ENCODE measurements around the gene MIA. TPM values are rescaled to one million over a fixed set of nuclear protein-coding genes. Genes with fewer than 3 reads are reported as not detected.
"Not testable (repeated sequence)": the region's sequence is repeated elsewhere in the genome, so short reads cannot be mapped to it uniquely, and the experiment has no call there.

MIA gene
- total RNA-seq, 1 donor from 2014 or later, result not detected

DNA sequence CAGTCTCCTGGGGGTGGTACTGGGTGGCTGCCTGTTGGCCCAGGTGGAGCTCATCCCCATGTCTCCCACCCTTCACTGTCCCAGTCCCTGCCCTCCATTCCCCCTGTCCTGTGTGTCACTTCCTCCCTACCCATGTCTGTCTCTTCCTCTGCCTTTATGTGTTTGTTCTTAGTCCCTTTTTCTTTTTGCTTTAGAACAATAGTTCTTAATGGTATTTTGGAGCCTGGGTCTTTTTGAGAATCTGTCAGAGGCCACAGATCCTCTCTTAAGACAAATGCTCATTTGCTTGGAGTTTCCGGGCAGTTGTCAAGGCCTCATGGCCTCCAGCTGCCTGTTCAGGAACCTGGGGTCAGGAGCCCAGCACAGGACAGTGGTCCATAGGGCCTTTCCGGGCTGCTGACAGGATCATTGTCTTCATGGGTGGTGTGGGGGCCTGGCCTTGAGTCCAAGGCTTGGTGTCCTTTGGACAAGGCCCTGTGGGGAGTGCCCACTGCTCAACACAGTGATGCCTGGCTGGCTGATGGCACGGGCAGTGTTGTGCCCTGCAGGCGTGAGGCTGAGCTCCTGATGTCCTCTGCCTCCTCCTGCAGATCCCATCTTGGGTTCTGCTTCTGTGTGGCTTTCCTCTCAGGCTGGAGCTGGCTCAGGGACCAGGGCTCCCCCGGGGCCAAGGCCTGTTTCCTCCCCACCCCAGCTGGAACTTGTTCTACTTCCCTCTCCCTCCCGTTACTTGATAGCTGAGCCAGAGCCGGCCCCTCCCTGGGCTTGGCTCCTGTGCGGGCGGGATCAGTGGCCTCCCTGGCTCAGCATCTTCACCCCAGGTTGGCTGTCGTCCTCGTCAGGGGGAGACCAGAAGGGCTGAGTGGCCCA lies 27.2 kb downstream of the MIA start:
- DNase-seq (ENCODE audit: low read depth in 2 of 2), result no peak

DNA sequence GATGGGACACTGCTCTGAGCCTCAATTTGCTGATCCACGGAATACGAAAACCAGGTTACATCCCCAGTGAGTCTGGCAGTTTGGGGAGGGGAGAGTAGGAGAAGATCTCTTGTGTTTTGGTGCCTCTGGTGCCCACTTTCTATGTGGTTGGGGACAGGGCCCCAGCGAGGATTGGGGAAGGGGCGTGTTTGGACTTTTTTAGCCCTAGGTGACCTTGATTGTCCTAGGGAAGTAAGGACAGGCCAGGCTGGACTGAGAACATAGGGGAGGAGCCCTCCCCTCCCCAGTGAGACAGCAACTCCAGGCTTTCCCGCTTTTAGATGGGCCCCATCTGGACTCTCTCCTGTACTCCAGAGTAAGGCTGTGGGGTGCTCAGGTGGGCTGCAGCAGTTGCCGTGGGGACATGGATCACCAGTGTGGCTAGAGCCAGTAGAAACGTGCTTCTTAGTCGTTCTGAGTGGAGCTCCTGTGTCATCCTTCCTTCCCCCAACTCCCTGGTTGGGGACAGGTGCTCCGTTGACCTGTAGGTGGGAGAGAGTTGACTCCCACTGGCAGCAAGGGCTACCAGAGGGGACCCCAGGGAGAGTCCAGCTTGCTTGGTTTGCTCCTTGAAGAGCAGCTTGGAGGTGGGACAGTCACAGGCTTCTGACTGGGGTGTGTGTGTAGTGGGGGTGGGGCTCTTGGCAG lies 28.0 kb downstream of the MIA start:
- no peak for DNase-seq (ENCODE audit: low read depth in 2 of 2)

DNA sequence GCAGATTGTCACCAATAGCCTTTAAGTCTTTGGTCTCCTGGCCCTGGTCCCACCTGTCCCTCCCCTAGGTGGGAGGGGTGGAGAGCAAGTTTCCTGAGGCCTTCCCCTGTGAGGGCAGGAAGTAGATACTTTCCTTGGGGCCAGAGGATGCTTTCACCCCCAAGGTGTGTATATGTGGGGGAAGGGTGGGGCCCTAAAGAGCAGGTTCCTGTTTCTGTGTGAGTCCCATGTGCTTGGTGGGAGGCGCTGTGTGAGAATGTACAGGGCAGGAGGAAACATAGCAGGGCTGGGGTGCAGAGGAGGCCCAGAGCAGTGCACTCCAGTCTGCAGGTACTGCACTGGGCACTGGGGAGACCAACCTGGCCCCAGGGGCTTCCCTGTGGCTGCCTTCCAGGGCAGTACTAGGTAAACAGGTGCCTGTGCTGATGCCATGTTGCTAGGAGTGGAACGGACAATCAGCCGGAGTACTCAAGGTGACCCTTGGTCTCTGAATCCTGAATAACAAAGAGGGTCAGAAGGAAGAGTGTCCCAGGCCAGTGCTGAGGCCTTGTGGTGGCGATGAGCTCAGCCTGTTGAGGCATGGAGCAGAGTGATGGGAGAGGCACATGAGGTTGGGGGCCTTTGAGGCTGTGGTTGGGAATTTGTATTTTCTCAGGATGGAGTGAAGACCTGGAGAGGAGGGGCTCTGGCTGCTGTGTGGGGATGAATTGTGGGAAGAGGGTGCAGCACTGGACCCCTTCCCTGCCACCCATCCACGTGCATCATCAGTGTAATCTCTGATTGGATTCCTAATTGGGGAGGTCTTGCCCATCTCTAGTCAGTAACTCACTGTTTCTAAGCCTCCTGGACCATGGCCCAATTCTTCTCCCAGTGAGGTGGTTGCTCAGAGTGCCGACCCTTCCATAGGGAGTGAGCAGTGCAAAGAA lies 28.8 kb downstream of the MIA start:
- no peak for DNase-seq (ENCODE audit: low read depth in 2 of 2)

DNA sequence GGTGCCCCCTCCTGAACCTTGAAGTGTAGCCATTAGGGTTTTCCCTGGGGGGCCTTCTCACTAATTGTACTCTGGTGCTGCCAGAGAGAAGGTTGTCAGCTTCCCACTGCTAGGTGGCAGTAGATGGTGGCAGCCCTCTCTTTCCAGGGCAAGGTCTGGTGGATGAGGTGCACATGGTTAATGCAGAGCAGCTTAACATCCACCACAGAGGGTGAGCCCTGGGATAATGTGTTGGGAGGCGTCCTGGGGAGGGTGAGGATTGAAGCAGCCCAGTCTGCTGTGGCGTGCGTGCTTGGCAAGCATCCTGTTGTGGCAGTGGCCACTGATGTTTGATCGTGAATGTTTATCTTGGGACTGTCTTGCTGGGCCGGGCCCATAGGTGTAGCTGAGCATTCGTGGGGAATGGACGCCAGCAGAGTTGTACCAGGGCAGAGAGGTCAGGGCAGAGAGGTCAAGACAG lies 29.5 kb downstream of the MIA start:
- DNase-seq (ENCODE audit: low read depth in 2 of 2), result no peak

DNA sequence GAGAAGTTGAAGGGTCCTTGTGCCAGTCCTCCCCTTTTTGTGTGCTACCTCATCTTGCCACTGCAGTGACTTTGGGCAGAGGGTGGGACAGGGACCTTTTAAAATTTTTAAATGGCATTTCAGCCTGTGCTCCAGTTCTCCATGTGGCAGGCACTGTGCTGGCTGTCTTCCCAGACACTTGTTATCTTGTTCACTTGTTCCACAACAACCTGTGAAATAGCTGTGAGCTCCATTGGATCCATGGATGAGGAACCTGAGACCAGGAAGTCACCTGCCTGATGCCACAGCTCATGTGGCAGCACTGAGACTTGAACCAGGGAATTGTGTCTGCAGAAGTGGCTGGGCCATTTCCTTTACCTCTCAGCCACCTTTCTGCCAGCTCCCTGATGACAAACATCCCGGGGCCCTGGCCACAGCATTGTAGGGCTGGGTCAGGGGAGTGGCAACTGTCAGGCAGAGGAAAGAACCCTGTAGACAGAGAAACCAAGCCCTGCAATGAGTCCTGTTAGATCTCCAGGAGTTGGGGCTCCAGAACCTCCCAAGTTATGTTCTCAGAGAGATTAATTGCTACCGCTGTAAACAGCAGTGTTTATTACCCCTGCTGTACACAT lies 30.0 kb downstream of the MIA start:
- DNase-seq (ENCODE audit: low read depth in 2 of 2), result no peak

DNA sequence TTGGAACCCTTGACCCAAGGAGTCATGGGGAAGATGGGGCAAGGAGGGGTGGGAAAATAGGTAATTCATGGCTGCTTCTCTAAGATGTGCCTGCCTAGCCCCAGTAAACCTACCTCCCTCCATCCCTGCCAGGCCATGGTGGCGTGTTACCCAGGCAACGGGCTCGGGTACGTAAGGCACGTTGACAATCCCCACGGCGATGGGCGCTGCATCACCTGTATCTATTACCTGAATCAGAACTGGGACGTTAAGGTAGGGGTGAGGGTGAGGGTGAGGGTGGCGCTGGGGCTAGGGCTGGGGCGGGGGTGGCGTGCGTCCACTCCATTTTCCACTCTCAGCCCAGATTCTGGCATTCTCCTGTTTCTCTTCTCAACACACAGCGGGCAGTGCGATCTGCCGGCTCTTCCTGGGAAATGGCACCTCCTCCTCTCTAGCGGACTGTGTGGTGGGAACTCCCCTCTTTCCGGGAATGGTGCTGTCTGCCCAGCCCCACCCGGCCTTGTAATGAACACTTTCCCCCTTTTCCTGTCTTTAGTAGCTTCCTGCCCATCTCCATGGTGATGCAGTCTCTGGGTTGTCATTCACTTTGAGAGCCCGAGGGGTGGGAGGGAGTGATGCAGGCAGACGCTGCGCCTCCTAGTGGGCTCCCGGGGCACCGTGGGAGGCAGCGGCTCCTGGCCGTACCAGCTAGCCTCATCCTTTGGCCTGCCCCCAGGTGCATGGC lies 31.3 kb downstream of the MIA start:
- peak; percentile 99 for DNase-seq (ENCODE audit: low read depth in 2 of 2)

DNA sequence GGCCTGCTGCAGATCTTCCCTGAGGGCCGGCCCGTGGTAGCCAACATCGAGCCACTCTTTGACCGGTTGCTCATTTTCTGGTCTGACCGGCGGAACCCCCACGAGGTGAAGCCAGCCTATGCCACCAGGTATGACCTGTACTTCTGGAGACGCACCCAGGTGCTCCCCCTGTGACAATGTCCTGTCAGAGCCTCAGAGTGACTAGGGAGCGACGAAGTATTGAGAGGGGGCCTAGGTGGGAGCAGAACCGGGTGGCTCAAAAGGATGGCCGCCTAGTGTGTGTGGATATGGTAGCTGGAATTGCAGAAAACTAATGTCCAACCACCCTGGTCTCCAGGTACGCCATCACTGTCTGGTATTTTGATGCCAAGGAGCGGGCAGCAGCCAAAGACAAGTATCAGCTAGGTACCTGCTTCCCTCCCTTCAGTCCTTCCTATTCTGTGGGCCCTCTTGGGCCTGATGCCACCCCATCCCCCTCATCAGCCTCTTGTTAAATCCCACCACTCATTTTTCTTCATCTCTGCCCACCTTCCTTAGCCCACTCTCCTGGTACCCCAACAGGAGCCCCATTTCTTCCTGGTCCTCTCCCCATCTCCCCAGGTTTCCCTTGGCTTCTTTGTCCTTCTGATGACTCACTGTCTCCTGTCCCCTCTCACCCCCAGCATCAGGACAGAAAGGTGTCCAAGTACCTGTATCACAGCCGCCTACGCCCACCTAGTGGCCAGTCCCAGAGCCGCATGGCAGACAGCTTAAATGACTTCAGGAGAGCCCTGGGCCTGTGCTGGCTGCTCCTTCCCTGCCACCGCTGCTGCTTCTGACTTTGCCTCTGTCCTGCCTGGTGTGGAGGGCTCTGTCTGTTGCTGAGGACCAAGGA lies 32.1 kb downstream of the MIA start:
- no peak for DNase-seq (ENCODE audit: low read depth in 2 of 2)

DNA sequence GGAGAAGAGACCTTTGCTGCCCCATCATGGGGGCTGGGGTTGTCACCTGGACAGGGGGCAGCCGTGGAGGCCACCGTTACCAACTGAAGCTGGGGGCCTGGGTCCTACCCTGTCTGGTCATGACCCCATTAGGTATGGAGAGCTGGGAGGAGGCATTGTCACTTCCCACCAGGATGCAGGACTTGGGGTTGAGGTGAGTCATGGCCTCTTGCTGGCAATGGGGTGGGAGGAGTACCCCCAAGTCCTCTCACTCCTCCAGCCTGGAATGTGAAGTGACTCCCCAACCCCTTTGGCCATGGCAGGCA lies 32.7 kb downstream of the MIA start:
- DNase-seq (ENCODE audit: low read depth in 2 of 2), result no peak

DNA sequence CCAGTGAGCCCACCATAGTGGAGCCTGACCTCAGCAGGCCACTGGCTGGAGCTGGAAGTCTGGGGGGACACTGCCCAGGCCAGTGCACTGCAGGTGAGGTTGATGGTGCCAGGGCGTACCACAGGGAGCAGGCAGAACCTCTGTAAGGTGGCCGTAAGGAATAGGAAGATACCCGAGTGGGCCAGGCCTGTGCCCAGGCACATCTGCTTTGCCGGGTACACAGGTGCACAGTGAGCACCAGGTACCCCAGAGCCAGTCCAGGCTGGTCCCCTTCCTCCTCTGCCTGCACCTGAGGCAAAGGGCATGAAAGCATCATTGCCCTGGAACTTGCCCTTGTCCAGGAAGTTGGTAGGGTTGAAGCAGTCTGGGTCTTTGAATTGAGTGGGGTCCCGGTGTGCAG lies 33.2 kb downstream of the MIA start:
- no peak for DNase-seq (ENCODE audit: low read depth in 2 of 2)

DNA sequence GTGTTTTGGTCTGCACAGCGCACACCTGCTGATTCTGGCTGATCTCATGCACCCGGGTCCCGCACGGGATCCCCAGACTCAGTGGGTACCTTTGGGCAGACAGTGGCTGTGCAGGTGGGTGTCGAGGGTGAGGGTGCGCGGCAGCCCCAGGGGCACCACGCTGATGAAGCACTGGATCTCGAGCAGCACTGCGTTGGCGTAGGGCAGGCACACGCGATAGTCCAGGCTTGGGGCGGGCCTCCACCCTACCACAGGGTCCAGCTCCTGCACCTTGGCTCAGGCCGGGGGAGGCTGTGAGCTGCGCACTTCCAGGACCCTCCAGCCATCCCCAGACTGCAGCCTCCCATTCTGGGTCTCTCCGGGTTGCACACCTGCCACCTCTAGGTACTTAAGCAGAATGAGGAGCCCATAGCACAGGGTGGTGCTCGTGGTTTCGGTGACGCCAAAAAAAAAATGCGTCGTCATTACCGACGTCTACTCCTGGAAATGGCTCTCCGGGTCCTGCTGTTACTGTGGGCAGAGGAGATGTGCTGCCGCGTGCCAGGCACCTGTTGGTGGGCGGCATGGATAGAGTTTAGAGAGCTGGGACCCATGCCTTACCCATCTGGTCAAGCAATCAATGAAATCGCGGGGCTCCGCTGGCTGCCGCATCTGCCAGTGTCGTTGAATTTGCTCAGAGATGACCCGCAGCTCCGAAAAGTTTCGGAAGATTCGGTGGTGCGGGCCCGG lies 34.2 kb downstream of the MIA start:
- no peak for DNase-seq (ENCODE audit: low read depth in 2 of 2)

DNA sequence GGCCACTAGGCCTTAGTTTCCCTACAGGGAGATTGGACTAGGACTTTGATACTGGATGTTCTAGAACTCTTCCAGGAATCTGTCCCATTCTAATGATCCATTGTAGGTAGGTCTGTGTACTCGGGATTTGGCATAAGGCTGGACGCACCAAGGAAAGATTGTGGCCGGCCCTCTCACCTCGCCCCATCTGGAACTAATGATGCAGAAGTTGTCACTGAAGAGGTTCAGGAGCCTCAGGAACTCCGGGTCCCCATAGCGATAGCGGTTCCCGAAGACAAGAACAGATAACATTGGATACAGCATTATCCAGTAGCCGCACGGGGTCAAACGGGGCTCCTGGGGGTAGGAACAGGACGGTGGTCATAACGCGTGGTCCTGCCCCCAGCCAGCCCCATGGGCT lies 34.8 kb downstream of the MIA start:
- no peak for DNase-seq (ENCODE audit: low read depth in 2 of 2)

DNA sequence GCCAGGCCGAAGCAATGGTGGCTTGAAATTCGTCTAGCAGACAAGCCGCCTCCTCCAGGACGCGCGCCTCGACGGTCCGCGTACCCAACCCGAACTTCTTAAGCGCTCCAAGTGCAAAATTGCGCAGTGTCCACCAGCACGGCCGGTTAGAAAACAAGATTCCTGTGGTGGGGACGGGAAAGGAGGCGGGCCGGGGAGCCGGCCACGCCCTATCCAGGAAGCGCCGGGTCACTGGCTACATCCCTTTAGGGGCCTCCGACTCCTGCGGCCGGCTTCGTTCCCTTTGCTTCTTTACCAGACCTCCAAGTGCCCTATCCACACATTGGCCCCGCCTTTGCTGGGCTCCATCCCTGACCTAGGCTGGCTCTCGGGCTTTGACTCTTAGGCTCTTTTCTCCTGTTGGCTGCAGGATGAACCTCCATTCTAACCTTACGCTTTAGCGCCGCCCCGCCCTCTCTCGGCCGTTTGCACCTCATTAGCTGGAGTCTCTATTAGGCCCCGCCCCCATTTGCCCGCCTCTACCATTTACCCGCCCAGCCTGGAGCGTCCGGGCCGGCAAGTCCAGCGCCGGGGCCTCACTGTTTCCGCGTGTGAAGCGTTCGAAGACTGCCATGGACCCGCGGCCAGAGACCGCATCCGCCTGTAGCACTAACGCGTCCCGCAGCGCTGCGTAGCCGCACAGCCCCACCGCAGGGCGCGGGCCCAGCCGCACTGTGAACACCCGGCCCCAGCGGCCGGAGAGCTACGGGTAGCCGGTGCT lies 35.5 kb downstream of the MIA start:
- peak in 1 of 2 donors; percentile 72 for DNase-seq (ENCODE audit: low read depth in 2 of 2)

DNA sequence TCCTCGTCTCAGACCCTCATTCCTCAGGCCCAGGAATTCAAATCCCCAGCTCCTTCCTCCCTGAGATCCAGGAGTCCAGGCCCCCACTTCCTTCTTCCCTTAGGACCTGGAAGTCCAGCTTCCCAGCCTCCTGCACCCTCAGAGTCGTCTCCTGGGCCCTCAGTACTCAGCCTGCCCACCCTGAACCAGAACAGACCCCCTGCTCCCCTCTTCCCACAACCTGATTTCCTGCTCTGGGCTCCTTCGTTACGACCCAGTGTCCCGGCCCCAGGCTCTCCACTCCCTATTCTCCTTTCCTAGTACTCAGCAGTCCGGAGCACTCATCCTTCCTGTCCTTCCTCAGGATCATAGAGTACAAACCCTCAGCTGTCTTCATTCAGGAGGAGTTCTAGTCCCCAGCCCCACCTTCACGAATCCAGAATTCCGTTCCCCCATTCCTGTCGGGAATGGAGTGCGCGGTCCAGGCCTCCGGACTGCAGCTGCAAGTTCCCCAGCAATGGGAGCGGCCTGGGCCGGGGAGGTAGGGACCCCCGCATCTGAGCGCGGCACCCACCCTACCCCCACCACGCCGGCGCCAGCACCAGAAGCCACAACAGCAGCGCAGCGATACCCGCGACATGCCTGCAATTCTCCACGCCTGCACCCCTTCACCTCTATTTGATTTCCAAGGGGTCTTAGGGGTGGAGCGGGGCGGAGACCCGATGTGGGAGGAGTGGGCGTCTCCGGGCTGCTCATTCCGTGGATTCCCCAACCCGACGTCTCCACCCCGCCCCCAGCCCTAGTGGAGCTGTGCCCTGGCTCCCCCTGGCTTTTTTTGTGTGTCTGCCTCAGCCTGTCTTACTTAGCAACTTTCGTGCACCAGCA lies 36.4 kb downstream of the MIA start:
- DNase-seq (ENCODE audit: low read depth in 2 of 2), result no peak

DNA sequence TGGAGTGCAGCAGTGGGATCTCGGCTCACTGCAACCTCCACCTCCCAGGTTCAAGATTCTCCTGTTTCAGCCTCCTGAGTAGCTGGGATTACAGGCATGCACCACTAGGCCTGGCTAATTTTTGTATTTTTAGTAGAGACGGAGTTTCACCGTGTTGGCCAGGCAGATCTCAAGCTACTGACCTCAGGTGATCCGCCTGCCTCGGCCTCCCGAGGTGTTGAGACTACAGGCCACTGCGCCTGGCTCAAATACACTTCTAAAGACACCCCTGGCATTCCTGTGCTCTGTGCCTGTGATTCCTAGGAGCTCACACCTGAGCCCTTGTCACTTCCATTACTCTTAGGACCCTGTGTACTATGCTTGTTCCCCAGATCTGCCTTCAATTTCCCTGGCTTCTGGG lies 37.2 kb downstream of the MIA start:
- not testable (repeated sequence) for DNase-seq (ENCODE audit: low read depth in 2 of 2)

DNA sequence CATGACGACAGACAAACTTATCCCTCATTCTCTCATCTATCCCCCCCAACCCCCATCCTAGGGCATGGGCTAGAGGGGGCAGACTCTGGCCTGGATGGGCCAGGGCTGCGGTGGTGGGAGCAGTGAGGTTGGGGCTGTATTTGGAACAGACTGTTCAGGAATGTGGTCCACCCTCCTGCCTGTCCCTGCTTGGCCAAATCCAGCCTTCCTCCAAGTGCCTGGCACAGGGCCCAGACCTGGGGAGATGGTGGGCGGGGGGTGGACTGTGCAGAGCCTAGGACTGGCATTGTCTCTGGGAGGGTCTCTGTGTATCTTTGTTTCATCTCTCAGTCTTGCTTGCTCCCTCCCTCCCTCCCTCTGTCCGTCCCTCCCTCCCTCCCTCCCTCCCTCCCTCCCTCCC lies 37.9 kb downstream of the MIA start:
- no peak for DNase-seq (ENCODE audit: low read depth in 2 of 2)

DNA sequence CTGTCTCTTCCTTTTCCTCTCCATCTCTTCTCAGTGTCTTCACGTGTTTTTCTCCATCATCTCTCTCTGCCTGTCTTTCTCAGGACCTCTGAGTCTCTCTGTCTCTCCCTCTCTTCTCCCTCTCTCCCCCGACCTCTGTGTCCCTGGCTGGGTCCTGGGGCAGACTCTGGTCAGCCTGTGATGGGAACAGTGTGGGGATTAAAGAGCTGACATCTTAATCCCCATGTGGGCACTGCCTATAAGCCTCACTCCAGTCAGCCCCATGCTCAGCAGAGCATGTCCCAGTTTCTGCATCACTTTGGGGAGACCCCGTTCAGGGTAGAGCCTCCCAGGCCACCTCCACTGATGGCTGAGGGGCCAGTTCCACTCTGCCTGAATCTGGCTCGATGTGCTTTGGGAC lies 39.9 kb downstream of the MIA start:
- no peak for DNase-seq (ENCODE audit: low read depth in 2 of 2)

Measured in dermis microvascular lymphatic vessel endothelial cell (primary cell).